Kidney (tissue), 14 donors: ENCODE measurements around the gene PEX14. TPM values are rescaled to one million over a fixed set of nuclear protein-coding genes. Genes with fewer than 3 reads are reported as not detected.

ENCODE experiments used
- DNase-seq, 5 donors: peaks; one replicate each; pipeline ENCODE4 v3.0.0-alpha.2; 2013 to 2020
- FAIRE-seq: peaks from 2 replicates; lab custom pipeline; 2012; peaks lifted over from hg19 to GRCh38; lab: Jason Lieb, UNC
- H3K27ac ChIP-seq, 2 donors: one replicate each; pipeline ENCODE4 v1.7.0; 2013; ENCODE audit warnings: low read depth in 2 of 2, low read length in 2 of 2, inconsistent platforms in 1 of 2
- H3K27me3 ChIP-seq: one replicate; pipeline ENCODE4 v1.7.1; 2013; ENCODE audit warnings: low read length, inconsistent platforms; ENCODE audit not compliant: control insufficient read depth, insufficient read depth
- H3K36me3 ChIP-seq, 3 donors: one replicate each; pipeline versions ENCODE4 v1.7.0 to v1.7.1; 2013; ENCODE audit warnings: low read length in 3 of 3, control low read depth in 1 of 3, inconsistent platforms in 1 of 3; ENCODE audit not compliant: insufficient read depth in 3 of 3, control insufficient read depth in 2 of 3
- H3K4me1 ChIP-seq, 3 donors: one replicate each; pipeline versions ENCODE4 v1.7.0 to v1.7.1; 2013; ENCODE audit warnings: low read length in 3 of 3, inconsistent platforms in 1 of 3, low read depth in 1 of 3; ENCODE audit not compliant: control insufficient read depth in 2 of 3, insufficient read depth in 2 of 3
- H3K4me3 ChIP-seq, 3 donors: one replicate each; pipeline versions ENCODE4 v1.7.0 to v1.8.1; 2013; ENCODE audit warnings: low read length in 3 of 3, control low read depth in 1 of 3, inconsistent platforms in 1 of 3
- H3K9ac ChIP-seq, 3 donors: one replicate each; pipeline versions ENCODE4 v1.7.0 to v1.7.1; 2013; ENCODE audit warnings: low read length in 3 of 3, control low read depth in 1 of 3, inconsistent platforms in 1 of 3
- H3K9me3 ChIP-seq, 3 donors: one replicate each; pipeline versions ENCODE4 v1.7.0 to v1.7.1; 2013; ENCODE audit warnings: low read length in 3 of 3, control low read depth in 1 of 3, inconsistent platforms in 1 of 3; ENCODE audit not compliant: control insufficient read depth in 2 of 3, insufficient read depth in 1 of 3
- CTCF ChIP-seq: IDR thresholded peaks from 3 replicates; pipeline ENCODE4 v1.5.1; 2012; ENCODE audit warnings: mild to moderate bottlenecking, moderate library complexity, borderline replicate concordance; ENCODE audit not compliant: insufficient read depth; ENCODE audit errors: extremely low read depth
- intact Hi-C: fragments of 100-400 bp; cut with DNase I; formaldehyde crosslinking; loops from one replicate; pipeline ENCODE4 v1.11.1; 2022
- polyA plus RNA-seq: library from polyadenylated mRNA; stranded (reverse); fragments of 350-450 nt; fragmentation: Illumina TruSeq; extraction: RNeasy Lipid Tissue Mini Kit (QIAGEN cat#74804); gene quantifications from one replicate; pipeline ENCODE4 v1.2.3, GENCODE V29; 2014; ENCODE audit warnings: low read depth, low replicate concordance; ENCODE audit not compliant: insufficient read depth
- total RNA-seq: library from RNA; stranded (reverse); fragmentation: NEBNext Ultra II Directional; extraction: Animal tissue kit (Norgen Biotek cat#: 25700); gene quantifications from one replicate; pipeline ENCODE4 v1.2.1, GENCODE V29; 2021
- donor health status: control.
- donor health status: control.
- donor health status: control.
- donor health status: control.
- donor health status: control.
- donor health status: DM: yes; HTN: yes; CAD: no.
- donor health status: Normal renal cell carcinoma (clear cell type).

Gene PEX14
- total and polyA plus RNA-seq, 2 donors from 2014 or later: 22.8 to 25.8 TPM

- intact Hi-C loops: no loop called here
- H3K27ac ChIP-seq: no peak overlapping the region
- peak overlapping the region; percentile 73 to 98 (median 93) for H3K4me3 ChIP-seq
- no peaks in the 10 kb centered on the region for H3K9me3 ChIP-seq
- DNase-seq (peak in 3 of 5 donors; percentile 18 to 49 (median 21)), FAIRE-seq (no peak)
- no peaks in the 10 kb centered on the region for H3K27me3 ChIP-seq
- H3K36me3 ChIP-seq: no peaks in the 10 kb centered on the region
- H3K9ac ChIP-seq: peak overlapping the region; percentile 27 to 91 (median 83)
- no peak for TF ChIP-seq CTCF
- peaks cover 3 to 15% (median 9%) of the 10 kb centered on the region in 3 donors for H3K4me1 ChIP-seq
Observed at GRCh38 chr1:10431070-10431730, 43.5 kb upstream of the PEX14 start.

DNA sequence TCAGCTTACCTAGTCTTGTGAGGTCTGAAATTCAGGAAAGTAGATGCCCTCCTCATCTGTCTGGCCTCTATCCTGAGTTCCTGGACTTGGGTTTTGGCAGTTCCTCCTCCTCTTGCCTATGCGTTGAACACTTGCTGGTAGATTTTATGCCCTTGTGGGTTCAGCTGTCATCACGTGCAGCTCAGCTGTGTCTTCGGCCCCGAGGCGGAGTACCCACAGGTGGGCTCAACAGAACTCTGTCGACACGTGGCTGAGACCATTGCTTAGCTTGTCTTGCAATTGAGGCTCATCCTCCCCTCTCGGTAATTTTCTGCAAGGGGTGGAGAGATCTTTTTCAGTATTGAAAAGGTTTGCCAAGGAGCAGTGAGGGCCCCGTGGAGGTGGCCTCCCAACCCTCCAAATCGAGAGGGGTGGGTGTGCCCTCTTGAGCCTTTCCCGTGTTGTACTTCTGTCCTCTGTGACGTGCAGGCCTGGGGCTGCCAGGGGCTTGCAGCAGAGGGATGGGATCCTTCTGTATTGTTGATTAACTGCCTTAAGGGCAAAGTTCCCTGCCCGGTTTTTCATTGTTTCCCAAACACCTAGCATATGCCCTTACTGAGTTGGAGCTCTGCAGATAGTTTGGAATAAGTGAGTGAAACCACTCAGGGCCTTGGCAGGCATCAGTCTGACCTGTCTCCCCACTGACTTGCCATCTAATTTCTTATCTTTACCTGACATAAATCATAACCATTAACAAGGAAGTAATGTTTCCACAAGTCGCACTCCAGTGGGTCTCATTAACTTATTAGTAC, 41.6 kb upstream of the PEX14 start:
- Histone ChIP-seq H3K27ac (peak overlapping the region; percentile 2 to 69), H3K9ac (no peak overlapping the region), H3K36me3 (no peaks in the 10 kb centered on the region), H3K27me3 (no peaks in the 10 kb centered on the region), H3K9me3 (no peaks in the 10 kb centered on the region), H3K4me1 (peaks cover 3 to 15% (median 9%) of the 10 kb centered on the region in 3 donors), H3K4me3 (peak overlapping the region in 1 of 3 donors; percentile 35)
- DNase-seq (peak; percentile 29 to 53 (median 48)), FAIRE-seq (no peak)
- intact Hi-C loops: no loop called here
- TF ChIP-seq CTCF: no peak

DNA sequence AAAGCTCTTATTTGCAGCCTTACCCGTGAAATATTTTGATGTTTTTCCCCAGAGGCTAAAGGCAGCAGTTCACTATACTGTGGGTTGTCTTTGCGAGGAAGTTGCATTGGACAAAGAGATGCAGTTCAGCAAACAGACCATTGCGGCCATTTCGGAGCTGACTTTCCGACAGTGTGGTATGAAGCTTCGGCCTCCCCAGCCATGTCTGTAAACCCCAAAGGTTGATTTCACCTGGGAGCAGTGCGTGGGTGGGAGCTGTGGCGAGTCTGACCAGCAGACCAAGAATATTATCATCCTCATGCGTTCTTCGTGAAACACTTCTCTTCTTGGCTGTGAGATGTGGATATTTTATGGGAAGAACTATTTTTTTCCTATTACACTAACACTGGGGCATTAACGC, 41.0 kb upstream of the PEX14 start:
- intact Hi-C loops: no loop called here
- no peak overlapping the region for H3K9ac ChIP-seq
- DNase-seq: no peak
- TF ChIP-seq CTCF: no peak
- peak overlapping the region in 1 of 2 donors; percentile 18 for H3K27ac ChIP-seq
- H3K4me1 ChIP-seq: peaks cover 3 to 15% (median 9%) of the 10 kb centered on the region in 3 donors
- peak overlapping the region in 2 of 3 donors; percentile 23 to 35 for H3K4me3 ChIP-seq
- no peak for FAIRE-seq
- no peaks in the 10 kb centered on the region for H3K36me3 ChIP-seq
- H3K9me3 ChIP-seq: no peaks in the 10 kb centered on the region
- no peaks in the 10 kb centered on the region for H3K27me3 ChIP-seq
